ENCODE measurements around the gene SYNJ2. TPM values are rescaled to one million over a fixed set of nuclear protein-coding genes. Genes with fewer than 3 reads are reported as not detected.

Gene SYNJ2
- total and polyA plus RNA-seq, 3 experiments from 2014 or later = 8.7 to 17.5 (median 16.7) TPM

GRCh38 chr6:158068156-158068892, 86.7 kb downstream of the SYNJ2 start:
- Histone ChIP-seq H3K36me3 (ENCODE audit: insufficient read depth, low read length) (no peaks in the 10 kb centered on the region), H3K4me1 (ENCODE audit: insufficient read depth, low read length) (peaks cover 7% of the 10 kb centered on the region), H3K27me3 (ENCODE audit: insufficient read depth, low read length, poor library complexity, severe bottlenecking) (no peaks in the 10 kb centered on the region), H3K27ac (ENCODE audit: low read depth, low read length) (no peak overlapping the region), H3K9me3 (ENCODE audit: low read length) (no peaks in the 10 kb centered on the region), H3K4me3 (ENCODE audit: low read length) (no peak overlapping the region)
- H3K36me3 Mint-ChIP-seq = peaks cover 8 to 57% (median 9%) of the 10 kb centered on the region in 3 donors
- no peaks in the 10 kb centered on the region for H3K27me3 Mint-ChIP-seq
- ChIA-PET POLR2A (no interaction called here), CTCF (interaction anchor here (1.7 to 6.8 kb wide), 2 partner anchors 42 kb away, joined by 6 to 31 read pairs; no protein-coding TSS in a partner anchor)
- no peak for DNase-seq
- H3K9me3 Mint-ChIP-seq = no peaks in the 10 kb centered on the region
- peaks cover 12 to 19% (median 13%) of the 10 kb centered on the region in 3 donors for H3K4me1 Mint-ChIP-seq
- H3K27ac Mint-ChIP-seq = peak overlapping the region in 3 of 8 donors; percentile 12 to 77 (median 60)
- no peak overlapping the region for H3K4me3 Mint-ChIP-seq

- ChIA-PET POLR2A (no interaction called here), CTCF (interaction anchor here (0.7 to 6.8 kb wide), 6 partner anchors 8 to 89 kb away, joined by 3 to 33 read pairs (median 4); no protein-coding TSS in a partner anchor)
- Mint-ChIP-seq H3K4me1 (peaks cover 12 to 19% (median 13%) of the 10 kb centered on the region in 3 donors), H3K9me3 (no peaks in the 10 kb centered on the region), H3K27ac (peak overlapping the region in 7 of 8 donors; percentile 12 to 77 (median 60)), H3K36me3 (peaks cover 9 to 54% (median 12%) of the 10 kb centered on the region in 3 donors), H3K4me3 (no peak overlapping the region), H3K27me3 (no peaks in the 10 kb centered on the region)
- no peaks in the 10 kb centered on the region for H3K27me3 ChIP-seq (ENCODE audit: insufficient read depth, low read length, poor library complexity, severe bottlenecking)
- H3K36me3 ChIP-seq (ENCODE audit: insufficient read depth, low read length) = no peaks in the 10 kb centered on the region
- H3K9me3 ChIP-seq (ENCODE audit: low read length) = no peaks in the 10 kb centered on the region
- no peak for DNase-seq
- peaks cover 7% of the 10 kb centered on the region for H3K4me1 ChIP-seq (ENCODE audit: insufficient read depth, low read length)
- H3K4me3 ChIP-seq (ENCODE audit: low read length) = no peak overlapping the region
- no peak overlapping the region for H3K27ac ChIP-seq (ENCODE audit: low read depth, low read length)
Observed at GRCh38 chr6:158068893-158069799, 87.5 kb downstream of the SYNJ2 start.

- peaks cover 9 to 56% (median 15%) of the 10 kb centered on the region in 3 donors for H3K36me3 Mint-ChIP-seq
- Histone ChIP-seq H3K27ac (ENCODE audit: low read depth, low read length) (no peak overlapping the region), H3K9me3 (ENCODE audit: low read length) (no peaks in the 10 kb centered on the region), H3K36me3 (ENCODE audit: insufficient read depth, low read length) (no peaks in the 10 kb centered on the region), H3K4me1 (ENCODE audit: insufficient read depth, low read length) (peaks cover 7% of the 10 kb centered on the region), H3K4me3 (ENCODE audit: low read length) (no peak overlapping the region), H3K27me3 (ENCODE audit: insufficient read depth, low read length, poor library complexity, severe bottlenecking) (no peaks in the 10 kb centered on the region)
- no peak overlapping the region for H3K4me3 Mint-ChIP-seq
- POLR2A ChIA-PET = no interaction called here
- CTCF ChIA-PET = interaction anchor here (0.7 to 6.8 kb wide), 9 partner anchors 9 to 313 kb away, joined by 3 to 33 read pairs (median 5); no protein-coding TSS in a partner anchor
- no peaks in the 10 kb centered on the region for H3K27me3 Mint-ChIP-seq
- peaks cover 12 to 19% (median 13%) of the 10 kb centered on the region in 3 donors for H3K4me1 Mint-ChIP-seq
- DNase-seq = no peak
- peak overlapping the region in 3 of 8 donors; percentile 36 to 60 (median 60) for H3K27ac Mint-ChIP-seq
- H3K9me3 Mint-ChIP-seq = no peaks in the 10 kb centered on the region
Observed at GRCh38 chr6:158069800-158070195, 88.1 kb downstream of the SYNJ2 start.

- ChIA-PET CTCF (interaction anchor here (1.0 to 6.8 kb wide), 7 partner anchors 10 to 314 kb away, joined by 3 to 33 read pairs (median 10); no protein-coding TSS in a partner anchor), POLR2A (no interaction called here)
- Histone ChIP-seq H3K36me3 (ENCODE audit: insufficient read depth, low read length) (no peaks in the 10 kb centered on the region), H3K4me1 (ENCODE audit: insufficient read depth, low read length) (peaks cover 7% of the 10 kb centered on the region), H3K4me3 (ENCODE audit: low read length) (no peak overlapping the region), H3K27me3 (ENCODE audit: insufficient read depth, low read length, poor library complexity, severe bottlenecking) (no peaks in the 10 kb centered on the region), H3K27ac (ENCODE audit: low read depth, low read length) (no peak overlapping the region), H3K9me3 (ENCODE audit: low read length) (no peaks in the 10 kb centered on the region)
- Mint-ChIP-seq H3K9me3 (no peaks in the 10 kb centered on the region), H3K27ac (no peak overlapping the region), H3K36me3 (peaks cover 9 to 56% (median 14%) of the 10 kb centered on the region in 3 donors), H3K27me3 (no peaks in the 10 kb centered on the region), H3K4me3 (no peak overlapping the region), H3K4me1 (peaks cover 12 to 19% (median 13%) of the 10 kb centered on the region in 3 donors)
- DNase-seq = no peak
Observed at GRCh38 chr6:158070513-158070912, 88.8 kb downstream of the SYNJ2 start.

GRCh38 chr6:158071121-158072082, 89.7 kb downstream of the SYNJ2 start:
- Histone ChIP-seq H3K27me3 (ENCODE audit: insufficient read depth, low read length, poor library complexity, severe bottlenecking) (no peaks in the 10 kb centered on the region), H3K27ac (ENCODE audit: low read depth, low read length) (no peak overlapping the region), H3K4me1 (ENCODE audit: insufficient read depth, low read length) (peaks cover 7% of the 10 kb centered on the region), H3K9me3 (ENCODE audit: low read length) (no peaks in the 10 kb centered on the region), H3K4me3 (ENCODE audit: low read length) (no peak overlapping the region), H3K36me3 (ENCODE audit: insufficient read depth, low read length) (no peaks in the 10 kb centered on the region)
- no peak for DNase-seq
- no peaks in the 10 kb centered on the region for H3K9me3 Mint-ChIP-seq
- ChIA-PET POLR2A (interaction anchor here (0.6 to 0.7 kb wide), 2 partner anchors 83 to 115 kb away, joined by 3 read pairs; no protein-coding TSS in a partner anchor), CTCF (interaction anchor here (0.8 to 6.8 kb wide), 19 partner anchors 11 to 315 kb away, joined by 3 to 33 read pairs (median 7); partner anchors contain the start of gene SYNJ2)
- H3K27ac Mint-ChIP-seq = peak overlapping the region in 3 of 8 donors; percentile 63 to 71 (median 66)
- peaks cover 12 to 19% (median 13%) of the 10 kb centered on the region in 3 donors for H3K4me1 Mint-ChIP-seq
- H3K4me3 Mint-ChIP-seq = no peak overlapping the region
- H3K36me3 Mint-ChIP-seq = peaks cover 7 to 56% (median 11%) of the 10 kb centered on the region in 3 donors
- peaks cover 0 to 2% of the 10 kb centered on the region in 2 donors for H3K27me3 Mint-ChIP-seq

GRCh38 chr6:158072083-158072721, 90.5 kb downstream of the SYNJ2 start:
- POLR2A ChIA-PET = interaction anchor here (0.6 to 0.7 kb wide), 3 partner anchors 83 to 758 kb away, joined by 3 read pairs; no protein-coding TSS in a partner anchor
- no peak overlapping the region for H3K4me3 ChIP-seq (ENCODE audit: low read length)
- peaks cover 10 to 58% (median 13%) of the 10 kb centered on the region in 3 donors for H3K36me3 Mint-ChIP-seq

More at GRCh38 chr6:158072083-158072721, 90.5 kb downstream of the SYNJ2 start:
- H3K27me3 ChIP-seq (ENCODE audit: insufficient read depth, low read length, poor library complexity, severe bottlenecking) = no peaks in the 10 kb centered on the region
- H3K9me3 ChIP-seq (ENCODE audit: low read length) = no peaks in the 10 kb centered on the region
- Mint-ChIP-seq H3K4me1 (peaks cover 12 to 19% (median 13%) of the 10 kb centered on the region in 3 donors), H3K4me3 (no peak overlapping the region), H3K9me3 (no peaks in the 10 kb centered on the region), H3K27ac (peak overlapping the region in 3 of 8 donors; percentile 66 to 82 (median 71)), H3K27me3 (peaks cover 0 to 2% of the 10 kb centered on the region in 2 donors)
- DNase-seq = peak; percentile 28 to 68 (median 42)
- no peak overlapping the region for H3K27ac ChIP-seq (ENCODE audit: low read depth, low read length)
- no peaks in the 10 kb centered on the region for H3K36me3 ChIP-seq (ENCODE audit: insufficient read depth, low read length)
- peaks cover 7% of the 10 kb centered on the region for H3K4me1 ChIP-seq (ENCODE audit: insufficient read depth, low read length)
- CTCF ChIA-PET = interaction anchor here (0.8 to 6.8 kb wide), 19 partner anchors 11 to 316 kb away, joined by 3 to 33 read pairs (median 7); partner anchors contain the start of gene SYNJ2

All from CD8-positive, alpha-beta memory T cell (primary cell).